Hippocampal formation (tissue), 2 donors: Measurements from ENCODE around the gene CAPN12.
"Not testable (repeated sequence)": the region's sequence is repeated elsewhere in the genome, so short reads cannot be mapped to it uniquely, and the experiment has no call there.

Source experiments
- DNase-seq, 2 donors: peaks; one replicate each; lab custom pipeline; 2025; lab: John Stamatoyannopoulos, UW

CAPN12 gene

DNA sequence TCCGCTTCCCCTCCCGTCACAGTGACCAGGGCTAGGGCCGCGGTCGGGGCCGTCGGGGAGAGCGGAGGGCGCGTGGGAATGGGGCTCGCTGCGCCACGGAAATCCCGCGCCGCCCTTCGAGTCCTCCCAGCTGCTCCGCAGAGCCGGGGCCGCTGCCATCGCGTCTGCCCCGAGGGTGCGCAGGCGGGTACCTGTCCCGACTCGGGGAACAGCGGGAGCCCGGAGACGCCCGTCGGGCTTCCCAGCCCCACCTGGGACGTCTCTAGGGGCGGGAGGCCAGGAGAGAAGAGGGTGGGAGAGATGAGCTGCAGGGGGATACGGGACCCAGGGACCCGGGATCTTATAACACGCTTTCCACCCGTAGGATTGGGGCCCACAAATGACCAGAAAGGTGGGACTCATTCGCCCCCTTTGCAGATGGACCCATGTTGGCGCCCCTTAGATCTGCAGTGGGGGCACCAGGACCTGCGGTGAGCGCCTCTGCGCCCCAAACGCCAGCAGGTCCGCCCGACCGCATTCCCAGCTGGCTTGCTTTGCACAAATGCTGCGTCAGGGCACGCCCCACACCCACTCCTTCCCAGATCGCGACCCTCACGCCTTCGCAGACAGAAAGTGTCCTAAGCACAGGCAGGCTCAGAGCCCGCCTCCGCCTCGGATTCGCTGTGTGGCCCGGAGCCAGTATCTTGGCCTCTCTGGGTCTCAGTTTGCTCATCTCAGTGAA, 26.1 kb upstream of the CAPN12 start:
- DNase-seq = not testable (repeated sequence)

DNA sequence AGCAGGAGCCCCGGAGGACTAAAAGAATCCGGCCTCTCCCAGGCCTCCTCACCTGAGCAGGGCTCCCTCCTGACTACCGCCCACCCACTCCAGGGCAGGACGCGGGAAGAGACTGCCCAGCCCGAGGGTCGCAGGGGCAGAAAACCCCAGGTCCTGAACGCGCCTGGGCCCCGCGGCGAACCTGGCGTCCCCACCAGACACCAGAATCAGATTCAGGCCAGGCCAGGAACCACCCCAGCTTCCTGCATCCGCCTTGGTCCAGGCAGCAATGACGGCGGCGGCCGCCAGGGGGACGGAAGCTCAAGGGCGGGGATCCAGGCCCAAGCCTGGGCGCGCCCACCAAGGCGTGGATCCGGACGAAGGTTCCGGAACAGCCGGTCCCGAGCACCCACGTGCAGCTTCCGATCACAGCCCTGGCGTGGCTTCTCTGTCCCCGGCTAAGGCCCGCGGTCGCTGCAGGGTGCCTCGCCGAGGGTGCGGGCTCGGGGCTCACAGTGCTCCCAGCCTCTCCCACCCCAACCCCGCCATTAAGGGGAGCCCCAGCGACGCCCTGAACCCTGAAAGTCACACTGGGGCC, 25.4 kb upstream of the CAPN12 start:
- DNase-seq = peak; percentile 15 to 21

DNA sequence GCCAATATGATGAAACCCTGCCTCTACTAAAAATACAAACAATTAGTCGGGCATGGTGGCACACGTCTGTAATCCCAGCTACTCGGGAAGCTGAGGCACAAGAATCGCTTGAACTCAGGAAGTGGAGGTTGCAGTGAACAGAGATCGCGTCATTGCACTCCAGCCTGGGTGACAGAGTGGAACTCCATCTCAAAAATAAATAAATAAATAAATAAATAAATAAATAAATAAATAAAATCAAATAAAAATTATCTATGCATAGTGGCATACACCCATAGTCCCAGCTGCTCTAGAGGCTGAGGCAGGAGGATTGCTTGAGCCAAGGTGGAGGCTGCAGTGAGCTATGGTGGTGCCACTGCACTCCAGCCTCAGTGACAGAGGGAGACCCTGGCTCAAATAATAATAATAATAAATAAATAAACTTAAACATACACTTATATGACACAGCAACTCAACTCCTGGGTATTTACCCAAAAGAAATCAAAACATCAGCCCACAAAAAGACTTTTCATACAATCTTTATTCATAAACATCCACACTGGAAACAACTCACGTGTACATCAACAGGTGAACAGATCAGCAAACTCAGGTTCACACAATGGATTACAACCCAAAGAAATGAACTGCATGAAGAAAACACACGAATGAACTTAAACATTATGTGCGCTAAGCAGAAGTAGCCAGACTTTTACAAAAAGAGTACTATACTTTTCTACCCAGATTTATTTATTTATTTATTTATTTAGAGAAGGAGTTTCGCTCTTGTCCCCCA, 22.2 kb upstream of the CAPN12 start:
- DNase-seq = no peak

DNA sequence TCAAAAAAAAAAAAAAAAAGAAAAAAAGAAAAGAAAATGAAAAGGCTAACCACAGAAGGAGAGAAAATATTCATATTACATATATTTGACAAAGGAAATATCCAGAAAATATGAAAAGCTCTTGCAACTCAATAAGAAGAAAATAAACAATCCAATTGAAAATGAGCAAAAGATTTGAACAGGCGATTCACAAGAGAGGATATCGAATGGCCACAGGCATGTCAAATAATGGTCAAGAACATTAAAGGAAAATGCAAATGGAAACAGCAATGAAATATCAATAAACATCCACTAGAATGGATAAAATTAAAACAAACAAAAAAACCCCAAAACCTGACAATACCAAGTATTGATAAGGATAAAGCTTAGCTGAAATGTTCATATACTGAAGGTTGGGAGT, 20.9 kb upstream of the CAPN12 start:
- DNase-seq = no peak

DNA sequence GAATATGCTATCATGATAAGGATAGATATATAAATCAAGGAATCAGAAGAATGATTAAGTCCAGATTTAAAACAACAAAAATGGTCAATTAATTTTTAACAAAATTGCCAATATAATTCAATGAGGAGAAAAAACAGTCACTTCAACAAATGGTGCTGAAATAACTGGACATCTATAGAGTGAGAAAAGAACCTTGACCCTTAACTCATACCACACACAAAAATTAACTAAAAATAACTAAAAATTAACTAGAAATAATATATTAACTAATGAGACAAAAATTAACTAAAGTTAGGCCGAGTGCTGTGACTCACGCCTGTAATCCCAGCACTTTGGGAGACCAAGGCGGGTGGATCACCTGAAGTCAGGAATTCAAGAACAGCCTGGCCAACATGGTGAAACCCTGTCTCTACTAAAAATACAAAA, 19.5 kb upstream of the CAPN12 start:
- no peak for DNase-seq

DNA sequence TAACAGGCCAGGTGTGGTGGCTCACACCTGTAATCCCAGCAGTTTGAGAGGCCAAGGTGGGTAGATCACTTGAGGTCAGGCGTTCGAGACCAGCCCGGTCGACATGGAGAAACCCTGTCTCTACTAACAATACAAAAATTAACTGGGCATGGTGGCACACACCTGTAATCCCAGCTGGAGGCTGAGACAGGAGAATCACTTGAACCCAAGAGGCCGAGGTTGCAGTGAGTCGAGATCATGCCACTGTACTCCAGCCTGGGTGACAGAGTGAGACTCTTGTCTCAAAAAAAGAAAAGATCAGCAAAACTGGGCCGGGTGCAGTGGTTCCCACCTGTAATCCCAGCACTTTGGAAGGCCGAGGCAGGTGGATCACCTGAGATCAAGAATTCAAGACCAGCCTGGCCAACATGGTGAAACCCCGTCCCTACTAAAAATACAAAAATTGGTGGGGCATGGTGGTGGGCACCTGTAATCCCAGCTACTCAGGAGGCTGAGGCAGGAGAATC, 17.7 kb upstream of the CAPN12 start:
- DNase-seq = not testable (repeated sequence)

DNA sequence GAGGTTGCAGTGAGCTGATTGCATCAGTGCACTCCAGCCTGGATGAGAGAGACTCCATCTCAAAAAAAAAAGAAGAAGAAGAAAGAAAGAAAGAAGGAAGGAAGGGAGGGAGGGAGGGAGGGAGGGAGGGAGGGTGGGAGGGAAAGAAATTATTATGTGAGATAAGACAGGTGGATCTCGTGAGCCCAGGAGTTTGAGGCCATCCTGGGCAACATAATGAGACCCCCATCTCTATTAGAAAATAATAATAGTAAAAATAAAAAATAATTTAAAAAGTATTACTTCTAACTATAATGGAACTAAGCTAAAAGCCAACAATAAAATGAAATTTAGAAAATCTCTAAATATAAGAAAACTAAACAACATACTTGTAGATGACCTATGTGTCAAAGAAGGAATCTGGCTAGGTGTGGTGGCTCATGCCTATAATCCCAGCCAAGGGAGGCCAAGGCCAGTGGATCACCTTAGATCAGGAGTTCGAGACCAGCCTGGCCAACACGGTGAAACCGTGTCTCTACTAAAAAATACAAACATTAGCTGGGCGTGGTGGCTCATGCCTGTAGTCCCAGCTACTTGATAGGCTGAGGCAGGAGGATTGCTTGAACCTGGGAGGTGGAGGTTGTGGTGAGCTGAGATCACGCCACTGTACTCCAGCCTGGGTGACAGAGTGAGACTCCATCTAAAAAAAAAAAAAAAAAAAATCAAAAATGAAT, 16.7 kb upstream of the CAPN12 start:
- not testable (repeated sequence) for DNase-seq

DNA sequence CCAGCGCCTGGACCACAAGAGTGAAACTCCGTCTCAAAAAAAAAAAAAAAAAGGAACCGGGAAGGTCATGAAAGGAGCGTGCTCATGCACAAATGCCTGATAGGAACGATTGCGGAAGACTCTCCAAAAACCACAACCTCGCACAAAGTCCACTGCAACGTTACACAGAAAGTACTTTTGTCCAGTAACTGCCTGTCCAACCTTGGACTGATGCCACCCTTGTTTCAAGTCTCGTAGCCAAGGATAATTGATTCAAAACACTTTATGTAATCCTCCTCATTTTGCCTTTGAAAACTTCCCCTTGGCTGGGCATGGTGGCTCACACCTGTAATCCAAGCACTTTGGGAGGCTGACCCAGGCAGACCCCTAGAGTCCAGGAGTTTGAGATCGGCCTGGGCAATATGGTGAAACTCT, 15.3 kb upstream of the CAPN12 start:
- no peak for DNase-seq

DNA sequence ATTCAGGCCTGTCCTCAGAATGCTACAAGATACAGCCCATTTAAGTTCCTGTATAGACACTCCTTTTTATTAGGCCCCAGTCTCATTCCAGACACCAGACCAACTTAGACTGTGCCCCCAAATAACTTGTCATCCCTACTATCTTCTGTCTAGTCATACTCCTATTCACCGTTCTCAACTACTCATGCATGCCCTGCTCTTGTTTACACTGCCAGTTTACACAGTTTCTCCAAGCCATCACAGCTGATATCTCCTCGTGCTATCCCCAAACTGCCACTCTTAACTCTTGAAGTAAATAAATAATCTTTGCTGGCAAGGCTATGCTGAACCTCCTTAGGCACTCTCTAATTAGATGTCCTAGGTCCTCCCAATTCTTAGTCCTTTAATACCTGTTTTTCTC, 9.9 kb upstream of the CAPN12 start:
- not testable (repeated sequence) for DNase-seq

DNA sequence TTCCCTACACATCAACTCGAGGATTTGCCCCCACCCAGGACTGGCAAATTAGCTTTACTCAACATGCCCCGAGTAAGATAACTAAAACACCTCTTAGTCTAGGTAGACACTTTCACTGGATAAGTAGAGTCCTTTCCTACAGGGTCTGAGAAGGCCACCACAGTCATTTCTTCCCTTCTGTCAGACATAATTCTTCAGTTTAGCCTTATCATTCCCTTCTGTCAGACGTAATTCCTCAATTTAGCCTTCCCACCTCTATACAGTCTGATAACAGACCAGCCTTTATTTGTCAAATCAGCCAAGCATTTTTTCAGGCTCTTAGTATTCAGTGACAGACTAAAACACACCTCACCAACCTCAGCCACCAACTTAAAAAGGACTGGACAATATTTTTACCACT, 9.5 kb upstream of the CAPN12 start:
- DNase-seq = not testable (repeated sequence)

DNA sequence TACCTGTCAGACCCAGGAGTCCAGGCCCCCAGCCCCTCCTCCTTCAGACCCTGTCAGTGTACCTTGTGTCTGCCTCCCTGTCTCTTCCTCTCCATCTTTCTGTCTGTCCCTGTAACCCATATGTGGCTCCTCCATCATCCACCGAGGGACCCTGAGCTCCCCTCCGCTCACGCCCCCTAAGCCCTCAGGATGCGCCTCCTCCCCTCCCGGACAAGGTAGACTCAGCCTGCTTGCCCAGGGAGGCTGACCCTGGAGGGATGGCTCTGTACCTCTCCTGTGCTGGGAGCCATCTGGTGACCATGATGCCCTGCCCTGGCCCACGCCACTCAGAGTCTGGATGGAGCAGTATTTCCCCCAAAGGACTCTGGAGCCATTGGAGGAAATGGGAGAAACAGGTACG, 1.0 kb upstream of the CAPN12 start:
- no peak for DNase-seq

DNA sequence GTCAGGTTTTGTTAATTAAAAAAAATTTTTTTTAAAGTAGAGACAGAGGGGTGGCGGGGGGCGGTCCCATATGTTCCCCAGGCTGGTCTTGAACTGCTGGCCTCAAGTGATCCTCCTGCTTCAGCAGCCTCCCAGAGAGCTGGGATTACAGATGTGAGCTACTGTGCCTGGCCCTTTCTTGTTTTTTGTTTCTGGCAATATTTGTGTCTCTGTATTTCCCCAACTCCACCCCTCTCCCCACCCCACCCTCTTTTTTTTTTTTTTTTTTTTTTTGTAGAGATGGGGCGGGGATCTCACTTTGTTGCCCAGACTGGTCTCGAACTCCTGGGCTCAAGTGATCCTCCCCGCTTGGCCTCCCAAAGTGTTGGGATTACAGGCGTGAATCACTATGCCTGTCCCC, 600 bp upstream of the CAPN12 start:
- no peak for DNase-seq

DNA sequence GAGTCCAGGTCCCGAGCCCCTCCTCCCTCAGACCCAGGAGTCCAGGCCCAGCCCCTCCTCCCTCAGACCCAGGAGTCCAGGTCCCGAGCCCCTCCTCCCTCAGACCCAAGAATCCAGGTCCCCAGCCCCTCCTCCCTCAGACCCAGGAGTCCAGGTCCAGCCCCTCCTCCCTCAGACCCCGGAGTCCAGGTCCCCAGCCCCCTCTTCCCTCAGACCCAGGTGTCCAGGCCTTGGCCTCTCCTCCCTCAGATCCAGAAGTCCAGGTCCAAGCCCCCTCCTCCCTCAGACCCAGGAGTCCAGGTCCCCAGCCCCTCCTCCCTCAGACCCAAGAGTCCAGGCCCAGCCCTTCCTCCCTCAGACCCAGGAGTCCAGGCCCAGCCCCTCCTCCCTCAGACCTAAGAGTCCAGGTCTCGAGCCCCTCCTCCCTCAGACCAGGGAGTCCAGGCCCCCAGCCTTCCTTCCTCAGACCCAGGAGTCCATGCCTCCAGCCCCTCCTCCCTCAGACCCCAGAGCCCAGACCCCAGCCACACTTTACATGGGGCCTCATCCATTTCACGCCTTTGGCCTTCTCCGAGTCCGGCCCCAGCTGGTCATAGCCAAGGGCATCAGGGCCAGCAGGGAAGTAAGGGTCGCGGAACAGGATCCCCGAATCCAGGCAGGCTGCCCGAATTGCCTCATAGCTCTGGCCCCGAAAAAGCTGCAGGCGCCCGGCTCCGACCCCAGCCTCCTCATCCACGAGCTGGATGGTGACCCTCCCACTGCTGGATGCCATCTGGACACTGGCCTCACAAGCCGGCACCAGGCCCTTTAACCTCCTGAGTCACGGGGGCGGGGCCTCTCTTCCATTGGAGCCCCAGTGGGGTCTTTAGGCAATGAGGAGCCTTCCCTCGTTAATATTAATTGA, 628 bp downstream of the CAPN12 start:
- DNase-seq = no peak

DNA sequence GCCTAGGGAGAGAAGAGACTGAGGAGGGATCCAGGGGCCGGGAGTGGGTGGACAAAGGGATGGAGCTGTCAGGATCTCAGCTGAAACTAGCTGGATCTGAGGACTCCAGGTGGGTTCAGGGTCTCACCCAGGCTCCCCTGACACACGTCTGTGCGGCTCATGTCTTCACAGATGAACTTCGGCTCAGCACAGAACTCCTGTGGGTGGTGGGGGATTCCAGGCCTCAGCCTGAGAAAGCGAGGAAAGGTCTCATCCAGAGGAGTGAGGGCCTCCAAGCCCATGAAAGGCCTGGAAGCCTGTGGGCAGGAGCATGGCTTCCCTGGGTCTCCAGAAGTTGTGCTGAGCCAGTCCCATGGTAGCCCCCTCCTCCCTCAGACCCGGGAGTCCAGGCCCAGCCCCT, 1.4 kb downstream of the CAPN12 start:
- no peak for DNase-seq

DNA sequence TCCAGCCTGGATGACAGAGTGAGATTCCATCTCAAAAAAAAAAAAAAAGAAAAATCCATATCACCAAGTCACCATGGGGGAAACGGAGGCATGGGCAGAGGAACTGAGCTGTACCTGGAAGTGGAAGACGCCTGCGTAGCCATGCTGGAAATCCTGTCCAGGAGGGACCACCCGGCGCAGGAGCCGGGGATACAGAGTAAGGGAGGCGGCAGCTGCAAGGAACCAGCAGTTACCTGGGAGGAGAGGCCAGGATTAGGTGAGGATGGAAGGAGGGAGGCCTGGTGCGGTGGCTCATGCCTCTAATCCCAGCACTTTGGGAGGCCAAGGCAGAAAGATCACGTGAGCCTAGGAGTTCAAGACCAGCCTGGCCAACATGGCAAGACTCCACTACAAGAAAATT, 2.0 kb downstream of the CAPN12 start:
- no peak for DNase-seq

DNA sequence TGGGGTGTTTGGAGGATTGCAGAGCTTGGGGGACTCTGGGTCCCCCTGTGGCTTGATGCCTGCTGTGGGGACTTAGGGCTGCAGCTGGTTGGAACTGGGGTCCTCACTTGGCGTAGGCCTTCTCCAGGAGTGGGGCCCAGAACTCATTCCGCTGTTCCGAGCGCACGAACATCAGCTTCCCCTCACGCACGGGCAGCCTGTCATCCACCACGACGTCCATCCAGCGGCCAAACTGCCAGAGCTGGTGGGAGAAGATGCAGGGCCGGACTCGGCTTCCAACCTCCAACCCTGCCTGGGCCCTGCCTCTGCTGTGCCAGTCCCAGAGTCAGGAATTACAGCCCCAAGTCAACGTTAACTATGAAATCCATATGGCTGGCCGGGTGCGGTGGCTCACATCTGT, 2.6 kb downstream of the CAPN12 start:
- DNase-seq = no peak

DNA sequence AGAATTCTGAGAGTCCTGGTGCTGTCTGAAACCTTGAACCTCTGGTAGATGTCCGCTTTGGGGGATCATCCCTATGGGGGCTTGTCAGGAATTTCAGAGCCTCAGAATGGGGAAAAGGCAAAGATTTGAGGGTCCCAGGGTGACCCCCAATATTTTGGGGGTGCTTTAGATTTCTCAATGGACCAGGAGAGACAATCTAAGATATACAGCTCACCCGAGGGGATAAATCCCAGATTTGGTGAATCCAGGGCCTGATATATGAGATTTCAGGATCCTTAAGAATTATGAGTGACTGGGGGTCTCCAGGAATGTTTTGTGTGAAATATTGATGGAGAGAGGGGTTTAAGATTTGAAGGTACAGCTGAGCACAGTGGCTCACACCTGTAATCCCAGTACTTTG, 3.3 kb downstream of the CAPN12 start:
- no peak for DNase-seq

DNA sequence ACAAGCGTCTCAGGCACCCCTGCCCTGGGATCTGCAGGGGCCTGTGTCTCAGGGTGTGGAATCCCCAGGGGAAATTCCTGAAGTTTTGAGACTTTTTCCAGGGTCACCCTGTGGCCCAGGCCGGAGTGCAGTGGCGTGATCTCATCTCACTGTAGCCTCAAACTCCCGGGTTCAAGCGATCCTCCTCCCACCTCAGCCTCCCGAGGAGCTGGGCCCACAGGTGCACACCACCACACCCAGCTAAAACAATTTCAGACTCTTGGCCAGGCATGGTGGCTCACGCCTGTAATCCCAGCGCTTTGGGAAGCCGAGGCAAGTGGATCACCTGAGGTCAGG, 4.0 kb downstream of the CAPN12 start:
- no peak for DNase-seq

DNA sequence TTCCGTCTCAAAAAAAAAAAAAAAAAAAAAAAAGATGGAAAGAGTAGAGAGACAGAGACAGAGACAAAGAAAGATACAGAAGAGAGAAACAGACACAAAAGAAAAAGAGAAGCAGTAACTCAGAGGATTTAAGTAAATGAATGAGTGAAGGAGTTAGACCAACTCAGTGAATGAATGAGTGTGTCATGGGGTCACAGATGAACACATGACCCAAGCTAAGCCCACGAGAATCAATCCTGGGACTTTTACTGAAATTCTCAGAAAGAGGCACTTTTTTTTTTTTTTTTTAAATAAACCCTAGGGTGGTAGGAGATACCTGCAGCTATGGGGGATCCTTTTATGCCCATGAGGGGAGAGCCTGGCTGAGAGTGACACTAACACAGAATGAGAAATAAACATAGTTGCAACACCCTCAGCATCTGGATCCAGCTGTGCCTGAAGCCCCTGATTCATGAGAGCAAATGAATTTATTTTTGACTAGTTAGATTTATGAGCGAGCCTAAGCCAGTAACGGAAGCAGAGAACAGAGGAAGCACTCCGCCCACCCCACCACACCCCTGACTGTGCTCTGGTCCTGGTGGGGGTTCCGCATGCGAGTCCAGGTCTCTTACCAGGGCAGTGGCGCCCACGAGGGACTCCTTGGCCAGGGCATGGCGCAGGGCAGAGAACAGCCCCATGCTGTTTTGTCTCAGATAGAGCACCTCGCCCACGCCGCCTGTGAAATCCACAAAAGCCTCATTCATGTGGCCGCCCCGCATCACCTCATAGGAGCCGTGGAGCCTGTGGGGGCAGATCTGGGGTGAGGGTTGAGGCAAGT, 4.6 kb downstream of the CAPN12 start:
- DNase-seq = no peak

DNA sequence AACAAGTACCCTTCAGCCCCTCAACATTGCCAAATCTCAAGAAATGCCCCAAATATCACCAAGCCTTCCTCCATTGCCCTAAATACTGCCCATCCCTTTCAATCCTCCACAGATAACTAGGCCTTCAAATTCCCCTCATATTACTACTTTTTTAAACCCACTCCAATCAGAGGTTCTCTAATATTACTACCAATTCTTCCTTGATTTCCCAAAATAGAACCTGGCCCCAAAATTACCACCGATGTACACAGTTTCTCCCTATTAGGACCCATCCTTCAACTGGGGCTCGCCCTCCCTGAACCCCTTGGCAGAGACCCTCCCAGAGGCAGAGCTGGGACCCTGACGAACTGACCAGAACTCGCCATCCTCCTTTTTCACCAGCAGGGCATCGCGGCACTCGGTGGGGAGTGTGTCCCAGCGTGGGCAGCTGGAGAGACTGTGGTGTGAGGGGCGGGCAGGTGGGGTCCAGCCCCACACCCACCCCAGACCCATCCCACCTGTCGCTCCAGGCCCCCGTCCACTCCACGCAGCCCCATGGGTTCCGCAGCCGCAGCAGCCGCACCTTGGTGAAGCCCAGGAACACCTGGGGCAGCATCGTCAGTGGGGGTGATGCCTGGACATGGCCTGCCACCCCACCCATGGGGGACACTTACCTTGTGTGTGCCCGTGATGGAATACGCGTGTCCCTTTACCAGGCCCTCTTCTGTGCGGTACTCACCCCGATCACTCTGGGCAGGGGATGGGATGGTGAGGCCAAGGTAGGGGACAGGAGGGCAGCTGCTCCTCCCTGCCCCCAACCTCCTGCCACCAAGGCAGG, 6.1 kb downstream of the CAPN12 start:
- no peak for DNase-seq
